Measurements from ENCODE around the gene CTF1. TPM values are rescaled to one million over a fixed set of nuclear protein-coding genes. Genes with fewer than 3 reads are reported as not detected.

CTF1 gene
- total and polyA plus RNA-seq, 10 of the 15 experiments (the other 5 are each of a cell fraction or from before 2014, with no cell fraction given) = 0.04 to 0.46 (median 0.11) TPM; not detected in 3

- H3K9me3 ChIP-seq (replicated peaks; ENCODE audit: control insufficient read depth, insufficient read depth, low read length) = no peaks in the 10 kb centered on the region
- POLR2A ChIA-PET = interaction anchor here (0.5 to 0.6 kb wide), 2 partner anchors 27 to 37 kb away, joined by 3 read pairs; no protein-coding TSS in a partner anchor
- H3K79me2 ChIP-seq (ENCODE audit: control insufficient read depth, insufficient read depth, low read length) = no peaks in the 10 kb centered on the region
- H4K20me1 ChIP-seq (ENCODE audit: control insufficient read depth, insufficient read depth) = no peaks in the 10 kb centered on the region
- no peak for DNase-seq (ENCODE audit: low read depth, low spot score)
- in situ Hi-C loops (cut with MboI) (no loop called here), intact Hi-C loops (cut with micrococcal nuclease; ENCODE audit: unreplicated experiment) (no loop called here)
- WGBS (ENCODE audit: insufficient coverage, insufficient replicate concordance, low lambda C conversion rate, missing lambda C conversion rate) = 34% methylated on average over 12 of the region's 12 CpGs
- no peak overlapping the region for H3K4me2 ChIP-seq (ENCODE audit: control insufficient read depth, insufficient read depth)
- no peaks in the 10 kb centered on the region for H3K27me3 ChIP-seq (replicated peaks in 1 of 2; ENCODE audit: control insufficient read depth in 2 of 2, insufficient read depth in 2 of 2, low read length in 1 of 2)
- H3K4me1 ChIP-seq (ENCODE audit: control insufficient read depth, insufficient read depth, low read length) = no peaks in the 10 kb centered on the region; the same call in 1 of the 2 replicates
- ATAC-seq = peak; percentile 63
- H3K9ac ChIP-seq (ENCODE audit: control insufficient read depth, insufficient read depth, low read length) = no peak overlapping the region
- H3K4me3 ChIP-seq = no peak overlapping the region
- TSS peak; percentile 35 for BruUV-seq (replicated peaks)
- CTCF ChIA-PET = interaction anchor here (0.7 to 3.3 kb wide), 5 partner anchors 7 to 183 kb away, joined by 3 to 17 read pairs (median 4); partner anchors contain the start of gene KAT8
- no peak overlapping the region for H3K27ac ChIP-seq (ENCODE audit: control insufficient read depth, insufficient read depth)
- SMC1A ChIA-PET (ENCODE audit: uncharacterized antibody, unreplicated experiment) = interaction anchor here (1.1 kb wide), 1 partner anchor 9 kb away, joined by 3 read pairs; no protein-coding TSS in a partner anchor
- H3K36me3 ChIP-seq (ENCODE audit: control insufficient read depth in 2 of 2, insufficient read depth in 2 of 2, low read length in 1 of 2) = peaks cover 0 to 10% of the 10 kb centered on the region in 2 experiments
- no peak for FAIRE-seq
- RAD21 ChIA-PET (ENCODE audit: unreplicated experiment) = interaction anchor here (0.6 kb wide), 1 partner anchor 509 kb away, joined by 3 read pairs; no protein-coding TSS in a partner anchor
- H2AFZ ChIP-seq (ENCODE audit: control insufficient read depth, low read depth, low read length) = no peak overlapping the region
- TF ChIP-seq MTA3 (IDR thresholded peaks at IDR 0.05; ENCODE audit: borderline replicate concordance, low read length) (no peak), PAX5 (IDR thresholded peaks at IDR 0.05; ENCODE audit: borderline replicate concordance, low read depth, low read length) (no peak), ATF7 (IDR thresholded peaks at IDR 0.05; ENCODE audit: low read depth) (no peak), ETV6 (conservative IDR thresholded peaks at IDR 0.05 in 1 of 2, IDR thresholded peaks at IDR 0.05 in 1 of 2; ENCODE audit: borderline replicate concordance in 1 of 2, low read depth in 1 of 2) (no peak), CREB1 (IDR thresholded peaks at IDR 0.05; ENCODE audit: low read depth) (no peak), SMC3 (IDR thresholded peaks at IDR 0.05; ENCODE audit: borderline replicate concordance, low read length) (peak; percentile 22; the same call in 1 of the 2 replicates), REST (IDR thresholded peaks at IDR 0.05; ENCODE audit: low read depth, low read length) (no peak), CBX3 (IDR thresholded peaks at IDR 0.05; ENCODE audit: borderline replicate concordance, low read depth) (no peak), YY1 (IDR thresholded peaks at IDR 0.05; ENCODE audit: low read depth, low read length) (0 out of 2 replicates have a peak, but pooled peaks have one; percentile 29), GATAD2B (conservative IDR thresholded peaks at IDR 0.05; ENCODE audit: low read depth) (no peak), BACH1 (IDR thresholded peaks at IDR 0.05; ENCODE audit: borderline replicate concordance) (no peak), KAT2A (conservative IDR thresholded peaks at IDR 0.05; ENCODE audit: control insufficient read depth, low read depth, low read length) (no peak), IKZF2 (IDR thresholded peaks at IDR 0.05) (0 out of 4 replicates have a peak, but pooled peaks of 1 of the 2 experiments have one; percentile 17), POLR2AphosphoS5 (IDR thresholded peaks at IDR 0.05; ENCODE audit: low read length) (no peak), BCLAF1 (IDR thresholded peaks at IDR 0.05) (no peak)
Observed at GRCh38 chr16:30934827-30935557, 38.6 kb downstream of the CTF1 start.

Data from GM12878 (cell line).